ENCODE data around the gene PDZRN3. TPM values are rescaled to one million over a fixed set of nuclear protein-coding genes. Genes with fewer than 3 reads are reported as not detected.

Gene PDZRN3
- total RNA-seq, 1 donor from 2014 or later: 21.9 TPM

- no peaks in the 10 kb centered on the region for H3K36me3 Mint-ChIP-seq (ENCODE audit: unreplicated experiment)
- no peak for DNase-seq
- no peak overlapping the region for H3K4me3 Mint-ChIP-seq (ENCODE audit: unreplicated experiment)
- peaks cover 7% of the 10 kb centered on the region for H3K9me3 Mint-ChIP-seq (ENCODE audit: unreplicated experiment)
- H3K4me1 Mint-ChIP-seq (ENCODE audit: low read depth, unreplicated experiment): peaks cover 2% of the 10 kb centered on the region
- no peak overlapping the region for H3K27ac Mint-ChIP-seq (ENCODE audit: unreplicated experiment)
- TF ChIP-seq CTCF (IDR thresholded peaks at IDR 0.05; ENCODE audit: partially characterized antibody, unreplicated experiment): no peak
- H3K27me3 Mint-ChIP-seq (ENCODE audit: unreplicated experiment): no peaks in the 10 kb centered on the region
Observed at GRCh38 chr3:73352841-73353645, 271.7 kb downstream of the PDZRN3 start.

DNA sequence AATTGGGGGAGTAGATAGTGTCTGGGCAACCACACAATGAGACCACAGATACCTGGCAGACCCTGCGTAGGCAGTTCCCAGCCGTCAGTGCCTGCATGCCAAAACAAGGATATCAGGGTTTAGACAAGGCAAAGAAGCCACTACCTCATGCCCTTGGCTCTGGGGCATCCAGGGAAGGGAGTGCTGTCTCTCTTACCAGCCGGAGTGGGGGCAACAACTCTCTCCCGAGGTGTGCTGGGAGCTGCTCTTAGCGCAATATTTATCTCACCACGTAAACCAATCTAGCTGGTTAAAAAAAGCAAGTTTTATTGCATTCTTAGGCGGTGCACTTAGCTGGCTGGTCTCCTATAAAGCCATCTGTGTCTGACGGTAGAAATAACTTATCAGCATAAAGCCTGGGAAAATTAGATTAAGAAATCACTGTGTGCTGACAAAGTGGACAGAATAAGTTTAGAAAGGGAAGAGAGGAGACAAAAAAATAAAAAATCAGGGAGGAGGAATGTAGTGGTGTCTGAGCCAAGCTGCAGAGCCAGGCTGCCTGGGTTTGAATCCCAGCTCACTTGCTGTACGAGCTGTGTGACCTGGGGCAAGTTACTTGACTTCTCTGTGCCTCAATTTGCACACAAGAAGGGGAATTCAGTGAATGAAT, 273.2 kb downstream of the PDZRN3 start:
- Mint-ChIP-seq H3K4me3 (ENCODE audit: unreplicated experiment) (no peak overlapping the region), H3K27ac (ENCODE audit: unreplicated experiment) (no peak overlapping the region), H3K9me3 (ENCODE audit: unreplicated experiment) (peaks cover 7% of the 10 kb centered on the region), H3K36me3 (ENCODE audit: unreplicated experiment) (no peaks in the 10 kb centered on the region), H3K27me3 (ENCODE audit: unreplicated experiment) (no peaks in the 10 kb centered on the region), H3K4me1 (ENCODE audit: low read depth, unreplicated experiment) (peaks cover 2% of the 10 kb centered on the region)
- DNase-seq: no peak
- no peak for TF ChIP-seq CTCF (IDR thresholded peaks at IDR 0.05; ENCODE audit: partially characterized antibody, unreplicated experiment)

- Mint-ChIP-seq H3K27ac (ENCODE audit: unreplicated experiment) (no peak overlapping the region), H3K9me3 (ENCODE audit: unreplicated experiment) (peaks cover 7% of the 10 kb centered on the region)
- no peak for TF ChIP-seq CTCF (IDR thresholded peaks at IDR 0.05; ENCODE audit: partially characterized antibody, unreplicated experiment)
Observed at GRCh38 chr3:73350996-73351395, 273.7 kb downstream of the PDZRN3 start.

DNA sequence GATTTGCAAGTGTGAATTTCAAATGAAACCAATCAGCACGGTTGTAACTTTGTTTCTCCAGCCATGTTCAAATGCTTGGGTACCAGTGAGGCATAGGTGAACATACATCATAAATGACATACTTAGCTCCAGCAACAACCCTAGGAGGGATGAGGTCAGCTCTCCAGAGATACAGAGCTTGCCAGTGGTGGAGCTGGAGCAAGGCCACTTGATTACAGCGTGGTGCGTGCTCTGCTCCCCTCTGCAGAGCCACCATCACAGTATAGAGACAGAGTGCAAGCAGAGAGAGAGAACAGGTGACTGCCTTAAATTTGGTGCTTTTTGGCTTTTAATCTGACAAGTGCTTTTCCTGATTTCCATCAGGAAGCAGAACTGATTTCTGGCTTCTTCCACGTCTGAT, 275.1 kb downstream of the PDZRN3 start:
- Mint-ChIP-seq H3K27me3 (ENCODE audit: unreplicated experiment) (no peaks in the 10 kb centered on the region), H3K27ac (ENCODE audit: unreplicated experiment) (no peak overlapping the region), H3K9me3 (ENCODE audit: unreplicated experiment) (peaks cover 7% of the 10 kb centered on the region), H3K4me1 (ENCODE audit: low read depth, unreplicated experiment) (peaks cover 2% of the 10 kb centered on the region), H3K4me3 (ENCODE audit: unreplicated experiment) (no peak overlapping the region), H3K36me3 (ENCODE audit: unreplicated experiment) (no peaks in the 10 kb centered on the region)
- no peak for DNase-seq
- no peak for TF ChIP-seq CTCF (IDR thresholded peaks at IDR 0.05; ENCODE audit: partially characterized antibody, unreplicated experiment)

More at GRCh38 chr3:73350996-73351395, 273.7 kb downstream of the PDZRN3 start:
- Mint-ChIP-seq H3K36me3 (ENCODE audit: unreplicated experiment) (no peaks in the 10 kb centered on the region), H3K27me3 (ENCODE audit: unreplicated experiment) (no peaks in the 10 kb centered on the region), H3K4me3 (ENCODE audit: unreplicated experiment) (no peak overlapping the region), H3K4me1 (ENCODE audit: low read depth, unreplicated experiment) (peaks cover 2% of the 10 kb centered on the region)
- DNase-seq: no peak

GRCh38 chr3:73342077-73342476, 282.7 kb downstream of the PDZRN3 start:
- H3K27ac Mint-ChIP-seq (ENCODE audit: unreplicated experiment): no peak overlapping the region
- H3K4me3 Mint-ChIP-seq (ENCODE audit: unreplicated experiment): no peak overlapping the region
- no peaks in the 10 kb centered on the region for H3K4me1 Mint-ChIP-seq (ENCODE audit: low read depth, unreplicated experiment)
- H3K36me3 Mint-ChIP-seq (ENCODE audit: unreplicated experiment): peaks cover 10% of the 10 kb centered on the region
- H3K27me3 Mint-ChIP-seq (ENCODE audit: unreplicated experiment): peaks cover 4% of the 10 kb centered on the region
- no peak for TF ChIP-seq CTCF (IDR thresholded peaks at IDR 0.05; ENCODE audit: partially characterized antibody, unreplicated experiment)
- no peak for DNase-seq
- peaks cover 5% of the 10 kb centered on the region for H3K9me3 Mint-ChIP-seq (ENCODE audit: unreplicated experiment)

Measured in glutamatergic neuron (in vitro differentiated cells).